GM12864 (cell line): ENCODE measurements around the gene C2orf68.
"Not testable (repeated sequence)": the region's sequence is repeated elsewhere in the genome, so short reads cannot be mapped to it uniquely, and the experiment has no call there.

Source experiments
- DNase-seq: peaks from one replicate; pipeline ENCODE4 v3.0.0-alpha.2; 2011; ENCODE audit warnings: low read depth
- H3K4me3 ChIP-seq: 2 replicates; pipeline ENCODE4 v1.5.1; 2011; ENCODE audit warnings: mild to moderate bottlenecking, low read depth, low read length, control low read depth
- CTCF ChIP-seq: IDR thresholded peaks from 2 replicates; pipeline ENCODE4 v1.5.1; 2011; ENCODE audit warnings: low read depth, mild to moderate bottlenecking, moderate library complexity, low read length, control low read depth, inconsistent platforms; ENCODE audit errors: missing control alignments

Gene C2orf68

GRCh38 chr2:85611705-85612587 is at the start of gene C2orf68:
C2orf68 (minus strand) TSS chr2:85612066; CDS start chr2:85611984, 82 bp downstream.
- DNase-seq, result peak; percentile 68
- no peak for TF ChIP-seq CTCF
- H3K4me3 ChIP-seq, result peak within 1 kb of the TSS; percentile 76

GRCh38 chr2:85661139-85661858 is 49.4 kb upstream of the C2orf68 start:
- no peak overlapping the region for H3K4me3 ChIP-seq
- DNase-seq, result no peak
- no peak for TF ChIP-seq CTCF

GRCh38 chr2:85660725-85661124 is 48.9 kb upstream of the C2orf68 start:
- no peak overlapping the region for H3K4me3 ChIP-seq
- DNase-seq, result no peak
- TF ChIP-seq CTCF, result no peak

- H3K4me3 ChIP-seq, DNase-seq: not testable (repeated sequence)
Measured at GRCh38 chr2:85660301-85660700, 48.4 kb upstream of the C2orf68 start.

- TF ChIP-seq CTCF, result no peak
- no peak for DNase-seq
- H3K4me3 ChIP-seq, result no peak overlapping the region
Measured at GRCh38 chr2:85659324-85659981, 47.6 kb upstream of the C2orf68 start.

GRCh38 chr2:85657399-85657798 is 45.5 kb upstream of the C2orf68 start:
- DNase-seq, H3K4me3 ChIP-seq: not testable (repeated sequence)

GRCh38 chr2:85656468-85656867 is 44.6 kb upstream of the C2orf68 start:
- no peak overlapping the region for H3K4me3 ChIP-seq
- TF ChIP-seq CTCF, result no peak
- DNase-seq, result no peak
